H7 (cell line): ENCODE measurements around the gene XAF1. TPM values are rescaled to one million over a fixed set of nuclear protein-coding genes. Genes with fewer than 3 reads are reported as not detected.

Source experiments
- DNase-seq: peaks from one replicate; pipeline ENCODE4 v3.0.0; 2012
- H3K27me3 ChIP-seq: 2 replicates; pipeline ENCODE4 v1.6.0; 2011; ENCODE audit warnings: mild to moderate bottlenecking, low read length; ENCODE audit not compliant: control insufficient read depth, insufficient read depth
- H3K36me3 ChIP-seq: replicated peaks from 2 replicates; pipeline ENCODE4 v1.5.1; 2011; ENCODE audit warnings: low read length; ENCODE audit not compliant: control insufficient read depth, insufficient read depth
- H3K4me3 ChIP-seq: 2 replicates; pipeline ENCODE4 v1.5.1; 2011; ENCODE audit warnings: low read depth, mild to moderate bottlenecking, control low read depth, low read length, moderate library complexity; ENCODE audit not compliant: insufficient read depth
- total RNA-seq: library from RNA; depleted of rRNA; stranded (reverse); fragments of >200 nt; shearing (Covaris generic); gene quantifications from 2 replicates; pipeline ENCODE4 v1.2.3, GENCODE V29; 2014

XAF1 gene
- total RNA-seq, 1 experiment from 2014 or later = not detected

GRCh38 chr17:6775871-6776405, 20.1 kb downstream of the XAF1 start, which contains the start of gene FBXO39:
Gene FBXO39 (plus strand): TSS chr17:6776215. CDS start chr17:6779869, 3,654 bp downstream.
- Histone ChIP-seq H3K27me3 (peaks cover 19% of the 10 kb centered on the region), H3K4me3 (peak within 1 kb of the TSS; percentile 37)
- DNase-seq = peak; percentile 82

GRCh38 chr17:6779411-6779810, 23.6 kb downstream of the XAF1 start:
- peaks cover 19% of the 10 kb centered on the region for H3K27me3 ChIP-seq
- DNase-seq = no peak
- H3K4me3 ChIP-seq = no peak overlapping the region
- H3K36me3 ChIP-seq = no peaks in the 10 kb centered on the region

More at GRCh38 chr17:6775871-6776405, 20.1 kb downstream of the XAF1 start, which contains the start of gene FBXO39:
- no peaks in the 10 kb centered on the region for H3K36me3 ChIP-seq

GRCh38 chr17:6780001-6780400, 24.2 kb downstream of the XAF1 start:
- no peak for DNase-seq
- Histone ChIP-seq H3K36me3 (no peaks in the 10 kb centered on the region), H3K4me3 (no peak overlapping the region), H3K27me3 (peaks cover 18% of the 10 kb centered on the region)

GRCh38 chr17:6780886-6781285, 25.0 kb downstream of the XAF1 start:
- DNase-seq = no peak
- Histone ChIP-seq H3K36me3 (no peaks in the 10 kb centered on the region), H3K4me3 (no peak overlapping the region), H3K27me3 (peaks cover 10% of the 10 kb centered on the region)

- H3K27me3 ChIP-seq = no peaks in the 10 kb centered on the region; the same call in none of the 2 replicates
- no peak for DNase-seq
- H3K4me3 ChIP-seq = no peak overlapping the region
- H3K36me3 ChIP-seq = no peaks in the 10 kb centered on the region
Measured at GRCh38 chr17:6782244-6782643, 26.4 kb downstream of the XAF1 start.

GRCh38 chr17:6786618-6787017, 30.8 kb downstream of the XAF1 start:
- no peaks in the 10 kb centered on the region for H3K36me3 ChIP-seq
- no peak overlapping the region for H3K4me3 ChIP-seq
- DNase-seq = no peak
- H3K27me3 ChIP-seq = no peaks in the 10 kb centered on the region

- Histone ChIP-seq H3K36me3 (no peaks in the 10 kb centered on the region), H3K4me3 (no peak overlapping the region), H3K27me3 (no peaks in the 10 kb centered on the region)
- no peak for DNase-seq
Measured at GRCh38 chr17:6787081-6787693, 31.3 kb downstream of the XAF1 start.

- DNase-seq = no peak
- Histone ChIP-seq H3K27me3 (no peaks in the 10 kb centered on the region), H3K4me3 (no peak overlapping the region), H3K36me3 (no peaks in the 10 kb centered on the region)
Measured at GRCh38 chr17:6789146-6789545, 33.3 kb downstream of the XAF1 start.

- no peaks in the 10 kb centered on the region for H3K27me3 ChIP-seq
- H3K4me3 ChIP-seq = no peak overlapping the region
- DNase-seq = no peak
- H3K36me3 ChIP-seq = no peaks in the 10 kb centered on the region
Measured at GRCh38 chr17:6793748-6794493, 38.1 kb downstream of the XAF1 start.

- no peak overlapping the region for H3K4me3 ChIP-seq
- no peaks in the 10 kb centered on the region for H3K27me3 ChIP-seq
- no peak for DNase-seq
- H3K36me3 ChIP-seq = no peaks in the 10 kb centered on the region
Measured at GRCh38 chr17:6796017-6796886, 40.4 kb downstream of the XAF1 start.

GRCh38 chr17:6796887-6797490, 41.1 kb downstream of the XAF1 start:
- Histone ChIP-seq H3K4me3 (no peak overlapping the region), H3K27me3 (no peaks in the 10 kb centered on the region), H3K36me3 (no peaks in the 10 kb centered on the region)
- DNase-seq = no peak

- H3K4me3 ChIP-seq = no peak overlapping the region
- H3K36me3 ChIP-seq = no peaks in the 10 kb centered on the region
- no peaks in the 10 kb centered on the region for H3K27me3 ChIP-seq
- DNase-seq = no peak
Measured at GRCh38 chr17:6797718-6798351, 42.0 kb downstream of the XAF1 start.

- no peak for DNase-seq
- Histone ChIP-seq H3K4me3 (no peak overlapping the region), H3K27me3 (no peaks in the 10 kb centered on the region), H3K36me3 (no peaks in the 10 kb centered on the region)
Measured at GRCh38 chr17:6799738-6800137, 43.9 kb downstream of the XAF1 start.
